Suprapubic skin (tissue), 3 donors: ENCODE measurements around the gene GRAMD4.

ENCODE experiments used
- EP300 ChIP-seq: sonication (generic); formaldehyde crosslinking; IDR thresholded peaks from one replicate; pipeline ENCODE4 v1.6.1; 2017; ENCODE audit warnings: antibody characterized with exemption
- TF ChIP-seq, protein P1 (sequence below), 2 donors: fragments of 200-600 bp in 1 of 2; fragments of 450-650 bp in 1 of 2; sonication (generic) in 1 of 2; IDR thresholded peaks; one replicate each; pipeline ENCODE4 v1.5.1; 2016 to 2019; ENCODE audit warnings: antibody characterized with exemption in 2 of 2, mild to moderate bottlenecking in 1 of 2, moderate library complexity in 1 of 2

DNA sequence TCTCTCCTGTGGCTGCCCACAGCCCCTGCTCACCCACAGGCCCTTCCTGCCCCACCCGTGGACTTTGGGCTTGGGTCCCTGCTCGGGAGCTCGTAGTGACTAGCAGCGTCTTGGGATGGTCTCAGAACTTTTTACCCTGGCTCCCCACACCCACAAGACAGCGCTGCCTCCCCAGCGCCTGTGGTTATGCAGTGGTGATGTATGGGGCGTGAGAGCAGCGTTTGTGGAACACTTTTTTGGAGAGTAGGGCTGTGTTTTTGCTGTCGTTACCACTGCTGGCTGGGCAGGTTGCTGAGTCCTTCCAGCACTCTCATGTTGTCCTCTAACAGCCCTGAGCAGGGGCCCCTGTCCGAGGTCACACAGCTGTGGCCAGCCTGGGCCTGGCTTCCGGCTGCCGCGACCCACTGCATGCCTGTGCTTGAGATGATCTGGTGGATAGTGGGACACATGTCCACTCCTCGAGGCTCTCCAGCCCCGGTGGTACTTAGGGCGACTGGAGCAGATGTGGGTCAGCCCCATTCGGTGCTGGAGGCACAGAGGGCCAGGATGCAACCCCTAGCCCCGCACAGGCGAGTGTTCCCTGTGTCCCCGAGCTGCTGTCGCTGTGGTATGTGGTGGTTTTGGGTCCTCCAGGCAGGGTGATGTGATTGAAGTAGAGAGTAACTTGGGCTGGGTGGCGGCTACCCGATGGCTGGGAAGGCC is 7.1 kb upstream of the GRAMD4 start:
- no peak for TF ChIP-seq EP300
- TF ChIP-seq, protein P1, sequence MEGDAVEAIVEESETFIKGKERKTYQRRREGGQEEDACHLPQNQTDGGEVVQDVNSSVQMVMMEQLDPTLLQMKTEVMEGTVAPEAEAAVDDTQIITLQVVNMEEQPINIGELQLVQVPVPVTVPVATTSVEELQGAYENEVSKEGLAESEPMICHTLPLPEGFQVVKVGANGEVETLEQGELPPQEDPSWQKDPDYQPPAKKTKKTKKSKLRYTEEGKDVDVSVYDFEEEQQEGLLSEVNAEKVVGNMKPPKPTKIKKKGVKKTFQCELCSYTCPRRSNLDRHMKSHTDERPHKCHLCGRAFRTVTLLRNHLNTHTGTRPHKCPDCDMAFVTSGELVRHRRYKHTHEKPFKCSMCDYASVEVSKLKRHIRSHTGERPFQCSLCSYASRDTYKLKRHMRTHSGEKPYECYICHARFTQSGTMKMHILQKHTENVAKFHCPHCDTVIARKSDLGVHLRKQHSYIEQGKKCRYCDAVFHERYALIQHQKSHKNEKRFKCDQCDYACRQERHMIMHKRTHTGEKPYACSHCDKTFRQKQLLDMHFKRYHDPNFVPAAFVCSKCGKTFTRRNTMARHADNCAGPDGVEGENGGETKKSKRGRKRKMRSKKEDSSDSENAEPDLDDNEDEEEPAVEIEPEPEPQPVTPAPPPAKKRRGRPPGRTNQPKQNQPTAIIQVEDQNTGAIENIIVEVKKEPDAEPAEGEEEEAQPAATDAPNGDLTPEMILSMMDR (IDR thresholded peaks at IDR 0.05), result no peak
